Heart left ventricle (tissue), 16 donors: ENCODE results near the gene CD69. TPM values are rescaled to one million over a fixed set of nuclear protein-coding genes. Genes with fewer than 3 reads are reported as not detected.

ENCODE experiments used
- ATAC-seq, 4 donors: fragments of 200-7000 bp; cut with Tn5 transposase; one replicate each; pipeline ENCODE4 v1.9.1; 2020 to 2022; ENCODE audit warnings: moderate library complexity in 4 of 4, mild to moderate bottlenecking in 3 of 4, moderate number of reproducible peaks in 1 of 4
- DNase-seq, 5 donors: peaks; one replicate each; pipeline ENCODE4 v3.0.0-alpha.2; 2020
- H3K27ac ChIP-seq, 12 donors: fragments of 200-600 bp; sonication (generic) in 4 of 12; one replicate each; pipeline versions ENCODE4 v1.5.0 to v1.8.0; 2016 to 2022; ENCODE audit warnings: mild to moderate bottlenecking in 2 of 12
- H3K27me3 ChIP-seq, 9 donors: fragments of 200-600 bp; sonication (generic) in 2 of 9; one replicate each; pipeline versions ENCODE4 v1.5.1 to v1.8.0; 2016 to 2022; ENCODE audit warnings: mild to moderate bottlenecking in 3 of 9
- H3K36me3 ChIP-seq, 9 donors: fragments of 200-600 bp; sonication (generic) in 2 of 9; one replicate each; pipeline versions ENCODE4 v1.5.0 to v1.8.0; 2018 to 2022; ENCODE audit warnings: mild to moderate bottlenecking in 2 of 9
- H3K4me1 ChIP-seq, 12 donors: fragments of 200-600 bp; sonication (generic) in 4 of 12; one replicate each; pipeline versions ENCODE4 v1.5.0 to v1.8.0; 2016 to 2022; ENCODE audit warnings: mild to moderate bottlenecking in 3 of 12
- H3K4me3 ChIP-seq, 12 donors: fragments of 200-600 bp; sonication (generic) in 4 of 12; one replicate each; pipeline versions ENCODE4 v1.5.0 to v1.8.0; 2017 to 2022; ENCODE audit warnings: mild to moderate bottlenecking in 9 of 12, moderate library complexity in 4 of 12
- H3K9me3 ChIP-seq, 12 donors: fragments of 200-600 bp; sonication (generic) in 4 of 12; one replicate each; pipeline versions ENCODE4 v1.5.0 to v1.8.0; 2016 to 2022; ENCODE audit warnings: mild to moderate bottlenecking in 1 of 12
- CTCF ChIP-seq, 12 donors: fragments of 200-600 bp; sonication (generic) in 4 of 12; IDR thresholded peaks; one replicate each; pipeline versions ENCODE4 v1.5.0 to v1.8.0; 2018 to 2022; ENCODE audit warnings: antibody characterized with exemption in 12 of 12, mild to moderate bottlenecking in 5 of 12
- POLR2A ChIP-seq, 2 donors: fragments of 450-650 bp; IDR thresholded peaks; one replicate each; pipeline ENCODE4 v1.6.1; 2017; ENCODE audit warnings: antibody characterized with exemption in 2 of 2, mild to moderate bottlenecking in 2 of 2, moderate library complexity in 2 of 2
- WGBS, 4 donors: extraction: QIAGEN DNeasy Blood & Tissue Kit in 2 of 4; methylation state at CpG; one replicate each; pipeline versions ENCODE4 v1.1.5 to v1.1.7; 2013 to 2018; 5-methylcytosine and 5-hydroxymethylcytosine counted together
- intact Hi-C, 10 donors: fragments of 100-400 bp; cut with DNase I; formaldehyde crosslinking; loops; one replicate each; pipeline versions ENCODE4 v1.11.1 to v1.14.2; 2022
- polyA plus RNA-seq, 2 donors: library from polyadenylated mRNA; stranded (reverse); fragments of 200-250 nt; gene quantifications; one replicate each; pipeline ENCODE4 v1.2.3, GENCODE V29; 2013
- total RNA-seq, 9 donors: library from RNA; depleted of rRNA in 2 of 9; stranded (reverse); fragments of >200 nt in 2 of 9; fragmentation: NEBNext Ultra II Directional in 3 of 9; extraction: Animal tissue kit (Norgen Biotek cat#: 25700) in 3 of 9; gene quantifications; one replicate each; pipeline versions ENCODE4 v1.1.0 to v1.2.4, GENCODE V29; 2016 to 2023
- donor health status: ischemic (EF 13 %, LVEDD 7.1; RV severe dilation, severe dysfunction).
- donor health status: healthy with polysubstance abuse.
- donor health status: DM: no; HTN: yes; CAD: no.
- donor health status: DM: no; HTN: no; CAD: no.
- donor health status: ischemic (EF 25% LVEDD 6.9; RV normal size, moderate dysfunction).
- donor health status: ischemic (EF 25% LVEDD 5.7; RV mildly dilated, moderate dysfunction).
- donor health status: healthy.
- donor health status: DM: yes; HTN: yes; CAD: no.
- donor health status: ischemic (EF 35%, LVEDD 5.7; RV mildly dilated, moderate dysfunction).
- donor health status: nonischemic (EF 11% LVEDD 7.7; RV severe dilation, severe dysfunction).
- donor health status: DM: yes; HTN: yes; CAD: no.
- donor health status: PGD.
- donor health status: ischemic (EF 29% LVEDD 5.4; RV normal size, mild dysfunction).
- donor health status: nonischemic (EF 23%, LVEDD 6.1; RV moderate dilation, normal function).

CD69 gene
- total and polyA plus RNA-seq, 11 donors = 0.16 to 6.4 (median 0.43) TPM; not detected in 3

GRCh38 chr12:9745199-9745598 lies 15.5 kb downstream of the CD69 start:
- ATAC-seq (no peak), DNase-seq (no peak)
- H3K4me3 ChIP-seq = no peak overlapping the region
- intact Hi-C loops = loop anchor here in 4 of 10 donors (5.0 kb wide), 3 partner anchors 167 to 392 kb away; no protein-coding TSS in a partner anchor
- no peaks in the 10 kb centered on the region for H3K27me3 ChIP-seq
- 66 to 77% (median 73%) methylated on average over 3 of the region's 3 CpGs for WGBS, 4 donors
- no peaks in the 10 kb centered on the region for H3K9me3 ChIP-seq
- H3K36me3 ChIP-seq = no peaks in the 10 kb centered on the region
- no peak overlapping the region for H3K27ac ChIP-seq
- peaks cover 0 to 30% (median 5%) of the 10 kb centered on the region in 12 donors for H3K4me1 ChIP-seq
- TF ChIP-seq CTCF (IDR thresholded peaks at IDR 0.05) (no peak), POLR2A (IDR thresholded peaks at IDR 0.05) (no peak)

GRCh38 chr12:9742661-9743060 lies 18.0 kb downstream of the CD69 start:
- H3K27me3 ChIP-seq = no peaks in the 10 kb centered on the region
- intact Hi-C loops = no loop called here
- peak in 1 of 4 donors; percentile 28 for ATAC-seq
- TF ChIP-seq CTCF (IDR thresholded peaks at IDR 0.05) (no peak), POLR2A (IDR thresholded peaks at IDR 0.05) (no peak)
- no peak for DNase-seq
- whole genome bisulfite sequencing, 4 donors = 58 to 74% (median 68%) methylated on average over 5 of the region's 5 CpGs
- H3K9me3 ChIP-seq = no peaks in the 10 kb centered on the region
- H3K36me3 ChIP-seq = no peaks in the 10 kb centered on the region
- H3K27ac ChIP-seq = peak overlapping the region in 4 of 12 donors; percentile 9 to 82 (median 23)
- H3K4me3 ChIP-seq = no peak overlapping the region
- H3K4me1 ChIP-seq = peaks cover 0 to 40% (median 7%) of the 10 kb centered on the region in 12 donors

GRCh38 chr12:9741726-9742125 lies 19.0 kb downstream of the CD69 start:
- WGBS, 4 donors = 83 to 91% (median 87%) methylated on average over 4 of the region's 4 CpGs
- intact Hi-C loops = no loop called here
- Histone ChIP-seq H3K27me3 (no peaks in the 10 kb centered on the region), H3K27ac (peak overlapping the region in 1 of 12 donors; percentile 82), H3K36me3 (no peaks in the 10 kb centered on the region), H3K9me3 (no peaks in the 10 kb centered on the region), H3K4me1 (peaks cover 0 to 49% (median 7%) of the 10 kb centered on the region in 12 donors), H3K4me3 (no peak overlapping the region)
- ATAC-seq (no peak), DNase-seq (no peak)
- TF ChIP-seq POLR2A (IDR thresholded peaks at IDR 0.05) = no peak
- TF ChIP-seq CTCF (IDR thresholded peaks at IDR 0.05) = no peak

- DNase-seq = no peak
- WGBS, 4 donors = 72 to 86% (median 77%) methylated on average over 7 of the region's 7 CpGs
- TF ChIP-seq CTCF (IDR thresholded peaks at IDR 0.05) (no peak), POLR2A (IDR thresholded peaks at IDR 0.05) (no peak)
- Histone ChIP-seq H3K4me3 (peak overlapping the region in 9 of 12 donors; percentile 16 to 55 (median 47)), H3K27me3 (no peaks in the 10 kb centered on the region), H3K4me1 (peaks cover 0 to 62% (median 7%) of the 10 kb centered on the region in 12 donors), H3K9me3 (no peaks in the 10 kb centered on the region), H3K27ac (peak overlapping the region in 8 of 12 donors; percentile 8 to 70 (median 48)), H3K36me3 (no peaks in the 10 kb centered on the region)
- no peak for ATAC-seq
- intact Hi-C loops = no loop called here
Observed at GRCh38 chr12:9740106-9740750, 20.5 kb downstream of the CD69 start.
